AG08396 (cell line): ENCODE measurements around the gene ZFHX3.

Source experiments
- DNase-seq: peaks from one replicate; pipeline ENCODE4 v3.0.0; 2012; ENCODE audit warnings: low spot score, mixed read lengths

Gene ZFHX3

GRCh38 chr16:72744076-72744793, 303.7 kb downstream of the ZFHX3 start:
- DNase-seq = no peak

GRCh38 chr16:72743011-72743761, 304.7 kb downstream of the ZFHX3 start:
- no peak for DNase-seq

GRCh38 chr16:72740347-72740746, 307.6 kb downstream of the ZFHX3 start:
- DNase-seq = no peak

- DNase-seq = no peak
Observed at GRCh38 chr16:72739577-72739976, 308.4 kb downstream of the ZFHX3 start.

- DNase-seq = no peak
Observed at GRCh38 chr16:72736074-72736473, 311.9 kb downstream of the ZFHX3 start.
